SK-MEL-5 (cell line): ENCODE measurements around the gene MTSS2. TPM values are rescaled to one million over a fixed set of nuclear protein-coding genes. Genes with fewer than 3 reads are reported as not detected.
A peak's percentile ranks its signal among the peaks of the same experiment; 100 is the strongest.
"Not testable (repeated sequence)": the region's sequence is repeated elsewhere in the genome, so short reads cannot be mapped to it uniquely, and the experiment has no call there.

Experiments used
- DNase-seq: peaks from one replicate; pipeline ENCODE4 v3.0.0-alpha.2; 2016; ENCODE audit warnings: low read depth, low spot score
- in situ Hi-C: cut with HindIII; loops from 2 replicates; pipeline ENCODE4 v1.10.0; 2016; ENCODE audit warnings: low sequenced_read_pairs, high pct_unique_total_duplicates, low pct_unique_long_range_greater_than_20kb
- total RNA-seq: library from RNA; depleted of rRNA; stranded (reverse); fragments of >200 nt; shearing (Covaris generic); gene quantifications from 2 replicates; pipeline ENCODE4 v1.2.3, GENCODE V29; 2014

Gene MTSS2
- total RNA-seq, 1 experiment from 2014 or later, result 1.7 TPM

- in situ Hi-C loops, result no loop called here
- DNase-seq, result no peak
Observed at GRCh38 chr16:70682239-70683145, 3.4 kb downstream of the MTSS2 start.

GRCh38 chr16:70681382-70682238 is 4.2 kb downstream of the MTSS2 start:
- DNase-seq, result peak; percentile 80
- in situ Hi-C loops, result no loop called here

GRCh38 chr16:70680495-70681381 is 5.1 kb downstream of the MTSS2 start:
- DNase-seq, result no peak
- in situ Hi-C loops, result no loop called here

GRCh38 chr16:70679671-70680494 is 6.0 kb downstream of the MTSS2 start:
- DNase-seq, result no peak
- in situ Hi-C loops, result no loop called here

- DNase-seq, result no peak
- in situ Hi-C loops, result no loop called here
Observed at GRCh38 chr16:70678898-70679670, 6.8 kb downstream of the MTSS2 start.

- in situ Hi-C loops, result no loop called here
Observed at GRCh38 chr16:70678121-70678897, 7.5 kb downstream of the MTSS2 start.

GRCh38 chr16:70677499-70678120 is 8.2 kb downstream of the MTSS2 start:
- in situ Hi-C loops, result no loop called here
- DNase-seq, result no peak

More at GRCh38 chr16:70678121-70678897, 7.5 kb downstream of the MTSS2 start:
- no peak for DNase-seq

- in situ Hi-C loops, result no loop called here
- DNase-seq, result no peak
Observed at GRCh38 chr16:70676675-70677498, 9.0 kb downstream of the MTSS2 start.

GRCh38 chr16:70675851-70676513 is 9.9 kb downstream of the MTSS2 start:
- in situ Hi-C loops, result no loop called here
- DNase-seq, result no peak

GRCh38 chr16:70674221-70675014 is 11.4 kb downstream of the MTSS2 start:
- in situ Hi-C loops, result no loop called here

GRCh38 chr16:70670938-70671337 is 14.9 kb downstream of the MTSS2 start:
- DNase-seq, in situ Hi-C loops: not testable (repeated sequence)

More at GRCh38 chr16:70674221-70675014, 11.4 kb downstream of the MTSS2 start:
- DNase-seq, result no peak

GRCh38 chr16:70670175-70670574 is 15.7 kb downstream of the MTSS2 start:
- in situ Hi-C loops, result no loop called here
- DNase-seq, result no peak
